ENCODE measurements around the gene CDC42EP2.

DNA sequence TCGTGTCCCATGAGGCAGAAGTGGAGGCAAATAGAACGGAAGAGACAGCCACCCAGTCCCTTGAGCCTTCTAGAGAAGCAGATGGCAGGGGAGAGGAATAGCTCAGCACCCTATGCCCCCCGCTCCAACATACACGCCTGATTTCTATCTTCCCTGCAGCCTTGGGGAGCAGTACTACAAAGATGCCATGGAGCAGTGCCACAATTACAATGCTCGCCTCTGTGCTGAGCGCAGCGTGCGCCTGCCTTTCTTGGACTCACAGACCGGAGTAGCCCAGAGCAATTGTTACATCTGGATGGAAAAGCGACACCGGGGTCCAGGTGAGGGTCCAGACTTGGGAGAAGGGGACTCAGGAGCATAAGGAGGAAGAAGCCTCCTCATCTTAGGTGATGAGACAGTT, 25.6 kb downstream of the CDC42EP2 start:
- TF ChIP-seq, protein P1, sequence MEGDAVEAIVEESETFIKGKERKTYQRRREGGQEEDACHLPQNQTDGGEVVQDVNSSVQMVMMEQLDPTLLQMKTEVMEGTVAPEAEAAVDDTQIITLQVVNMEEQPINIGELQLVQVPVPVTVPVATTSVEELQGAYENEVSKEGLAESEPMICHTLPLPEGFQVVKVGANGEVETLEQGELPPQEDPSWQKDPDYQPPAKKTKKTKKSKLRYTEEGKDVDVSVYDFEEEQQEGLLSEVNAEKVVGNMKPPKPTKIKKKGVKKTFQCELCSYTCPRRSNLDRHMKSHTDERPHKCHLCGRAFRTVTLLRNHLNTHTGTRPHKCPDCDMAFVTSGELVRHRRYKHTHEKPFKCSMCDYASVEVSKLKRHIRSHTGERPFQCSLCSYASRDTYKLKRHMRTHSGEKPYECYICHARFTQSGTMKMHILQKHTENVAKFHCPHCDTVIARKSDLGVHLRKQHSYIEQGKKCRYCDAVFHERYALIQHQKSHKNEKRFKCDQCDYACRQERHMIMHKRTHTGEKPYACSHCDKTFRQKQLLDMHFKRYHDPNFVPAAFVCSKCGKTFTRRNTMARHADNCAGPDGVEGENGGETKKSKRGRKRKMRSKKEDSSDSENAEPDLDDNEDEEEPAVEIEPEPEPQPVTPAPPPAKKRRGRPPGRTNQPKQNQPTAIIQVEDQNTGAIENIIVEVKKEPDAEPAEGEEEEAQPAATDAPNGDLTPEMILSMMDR (IDR thresholded peaks at IDR 0.05; ENCODE audit: extremely low read depth in 1 of 2, insufficient read depth in 1 of 2, low read depth in 1 of 2, low read length in 2 of 2) = no peak
- TF ChIP-seq MYC (IDR thresholded peaks at IDR 0.05; ENCODE audit: low read depth, low read length) = no peak

All from endothelial cell of umbilical vein (primary cell).